Stimulated activated CD8-positive, alpha-beta memory T cell treated with anti-CD3 and anti-CD28 coated beads, Interleukin-7, amount 100 ng/mL, for 4 hours (primary cell): ENCODE results near the gene DNM3.
"Not testable (repeated sequence)": the region's sequence is repeated elsewhere in the genome, so short reads cannot be mapped to it uniquely, and the experiment has no call there.

Experiments
- DNase-seq, 2 donors: peaks; one replicate each; pipeline ENCODE4 v3.0.0-alpha.2; 2020; ENCODE audit warnings: low read depth in 2 of 2

Gene DNM3

GRCh38 chr1:172359491-172359999, 518.2 kb downstream of the DNM3 start:
- no peak for DNase-seq

- DNase-seq: no peak
Measured at GRCh38 chr1:172360511-172360910, 519.2 kb downstream of the DNM3 start.

DNA sequence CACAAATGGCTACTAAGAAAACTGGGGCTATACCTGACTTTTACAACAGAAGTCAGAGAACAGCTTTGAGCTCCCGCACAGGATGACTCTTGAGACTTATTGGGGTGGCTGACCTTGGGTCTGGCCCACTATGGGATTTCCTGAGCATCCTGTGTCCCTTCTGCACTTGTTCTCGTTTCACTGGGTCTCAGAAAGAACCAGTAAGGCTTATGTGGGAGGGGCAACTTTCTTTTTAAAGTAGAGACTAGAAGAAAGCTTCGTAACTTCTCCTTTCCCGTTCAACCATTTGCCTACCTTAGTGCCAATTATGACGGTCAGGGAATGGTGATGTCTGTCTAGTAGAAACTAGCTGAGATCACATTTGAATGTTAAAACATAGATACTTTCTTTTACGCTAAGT, 519.7 kb downstream of the DNM3 start:
- no peak for DNase-seq

GRCh38 chr1:172363852-172364251, 522.6 kb downstream of the DNM3 start:
- no peak for DNase-seq

DNA sequence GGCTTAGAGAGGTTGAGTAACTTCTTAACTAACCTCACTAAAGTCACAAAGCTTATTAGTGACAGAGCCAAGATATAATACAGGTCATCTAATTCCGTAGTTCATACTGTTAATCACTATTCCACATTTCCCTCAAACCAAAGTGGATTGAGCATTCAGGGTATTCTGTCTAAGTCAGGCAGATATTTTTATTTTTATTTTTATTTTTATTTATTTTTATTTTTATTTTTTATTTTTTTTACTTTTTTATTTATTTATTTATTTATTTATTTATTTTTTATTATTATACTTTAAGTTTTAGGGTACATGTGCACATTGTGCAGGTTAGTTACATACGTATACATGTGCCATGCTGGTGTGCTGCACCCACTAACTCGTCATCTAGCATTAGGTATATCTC, 530.3 kb downstream of the DNM3 start:
- not testable (repeated sequence) for DNase-seq

DNA sequence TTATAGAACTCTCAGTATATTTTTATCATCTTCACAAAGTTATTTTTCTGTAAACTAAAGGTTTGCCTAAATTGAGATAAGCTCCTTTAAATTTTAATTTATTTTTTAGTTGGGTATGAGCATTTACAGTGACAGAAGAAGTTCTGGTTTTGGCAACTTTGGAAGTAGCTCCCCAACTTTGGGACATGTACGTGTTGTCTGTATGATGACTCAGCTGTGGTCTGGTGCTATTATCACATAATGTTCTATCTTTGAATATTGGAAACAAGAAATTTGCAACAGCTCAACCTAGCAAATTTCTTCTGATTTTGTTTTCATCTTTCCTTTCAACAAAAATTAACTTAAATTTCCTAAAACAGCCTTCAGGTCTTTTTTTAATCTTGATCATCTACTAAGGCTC, 532.6 kb downstream of the DNM3 start:
- no peak for DNase-seq

DNA sequence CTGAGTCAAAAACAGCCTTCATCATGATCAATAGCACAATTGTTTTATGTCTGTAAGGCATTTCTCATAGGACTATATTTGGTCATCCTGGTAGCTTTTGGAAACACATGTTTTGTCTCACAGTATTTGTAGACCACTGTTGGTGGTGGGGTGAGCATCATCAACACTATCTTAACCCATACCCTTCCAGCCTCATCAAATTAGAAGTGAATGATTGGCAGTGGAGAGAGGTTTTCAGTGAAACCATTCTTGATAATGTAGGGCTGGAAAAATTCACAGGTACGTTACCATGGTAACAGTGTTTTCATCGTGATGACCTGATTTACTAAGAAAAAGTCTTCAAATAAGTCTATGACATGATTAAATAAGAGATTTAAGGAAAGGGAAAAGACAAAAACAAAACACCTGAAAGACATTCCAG, 533.9 kb downstream of the DNM3 start:
- DNase-seq: no peak

DNA sequence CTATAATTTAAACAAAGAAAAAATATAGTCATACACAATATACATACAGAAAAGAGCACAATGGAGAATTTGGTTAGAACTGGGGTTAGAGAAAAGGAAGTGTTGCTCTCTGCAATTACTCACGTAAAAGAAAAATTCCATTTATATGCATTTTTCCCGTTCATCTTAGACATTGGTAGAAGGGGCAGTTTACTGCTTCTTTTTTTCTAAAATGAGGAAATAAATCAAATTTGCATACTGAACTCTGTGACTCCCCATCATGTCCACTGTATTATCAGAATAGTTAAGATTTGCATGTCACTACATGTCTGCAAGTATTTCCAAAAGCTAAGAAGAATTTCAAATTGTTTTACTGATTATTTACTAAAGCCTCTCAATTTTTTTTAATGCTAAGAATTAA, 535.1 kb downstream of the DNM3 start:
- DNase-seq: no peak

GRCh38 chr1:172377565-172377964, 536.3 kb downstream of the DNM3 start:
- no peak for DNase-seq

GRCh38 chr1:172378109-172378760, 536.9 kb downstream of the DNM3 start:
- DNase-seq: no peak

- no peak for DNase-seq
Measured at GRCh38 chr1:172380441-172381244, 539.3 kb downstream of the DNM3 start.

DNA sequence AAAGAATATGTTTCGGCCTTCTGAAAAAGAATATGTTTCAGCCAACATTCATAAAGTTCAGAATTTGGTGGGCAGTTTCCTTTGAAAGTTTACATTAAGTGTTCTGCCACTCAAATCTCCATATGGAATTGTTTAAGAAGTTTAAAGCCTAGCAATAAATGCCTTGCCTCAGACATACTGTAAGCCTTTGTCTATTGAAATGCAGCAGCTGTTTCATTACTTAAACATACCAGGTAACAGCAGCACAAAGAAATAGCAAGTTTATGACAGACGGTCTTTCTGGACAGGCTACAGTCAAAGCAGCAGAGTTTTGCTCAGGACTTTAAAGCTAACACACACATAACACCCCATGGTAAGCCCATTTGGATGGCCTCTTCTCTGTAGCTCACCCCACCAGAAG, 540.6 kb downstream of the DNM3 start:
- no peak for DNase-seq

DNA sequence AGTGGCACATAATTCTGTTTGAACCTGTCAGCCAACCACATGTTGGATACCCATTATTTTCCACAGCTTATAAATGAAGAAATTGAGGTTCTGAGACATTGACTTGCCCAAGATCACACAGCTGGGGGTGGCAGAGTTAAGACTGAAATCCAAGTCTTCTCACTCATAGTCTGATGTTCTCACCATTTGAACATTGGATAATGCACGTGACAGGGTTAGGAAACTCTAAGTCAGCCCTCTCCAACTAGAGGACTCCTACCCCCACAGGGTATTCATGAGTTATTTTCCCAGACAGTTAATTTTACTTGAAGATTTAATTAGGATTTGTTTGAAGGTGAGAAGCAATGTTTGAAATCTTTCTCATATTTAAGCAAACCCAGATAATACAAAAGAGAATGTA, 541.1 kb downstream of the DNM3 start:
- no peak for DNase-seq

GRCh38 chr1:172382990-172383389, 541.7 kb downstream of the DNM3 start:
- DNase-seq: no peak

DNA sequence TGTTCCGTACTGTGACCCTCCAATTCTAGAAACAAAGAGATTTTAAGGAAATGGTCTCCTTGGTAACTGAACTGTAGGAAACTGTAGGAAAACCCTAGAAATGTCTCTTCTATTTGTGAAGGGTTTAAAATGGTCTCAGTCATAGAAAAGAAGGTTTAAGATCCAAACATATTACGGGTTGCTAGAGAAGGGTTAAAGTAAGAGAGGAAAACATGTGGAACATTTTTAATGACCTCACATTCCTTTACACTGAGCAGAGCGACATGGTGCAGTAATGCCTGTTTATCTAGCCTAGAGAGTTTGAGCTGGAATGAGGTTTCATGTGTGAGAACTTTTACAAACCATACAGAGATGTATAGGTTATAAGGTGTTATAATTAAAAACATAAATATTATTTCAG, 542.2 kb downstream of the DNM3 start:
- DNase-seq: no peak

GRCh38 chr1:172384656-172385055, 543.4 kb downstream of the DNM3 start:
- DNase-seq: no peak

GRCh38 chr1:172386046-172386445, 544.7 kb downstream of the DNM3 start:
- DNase-seq: no peak

DNA sequence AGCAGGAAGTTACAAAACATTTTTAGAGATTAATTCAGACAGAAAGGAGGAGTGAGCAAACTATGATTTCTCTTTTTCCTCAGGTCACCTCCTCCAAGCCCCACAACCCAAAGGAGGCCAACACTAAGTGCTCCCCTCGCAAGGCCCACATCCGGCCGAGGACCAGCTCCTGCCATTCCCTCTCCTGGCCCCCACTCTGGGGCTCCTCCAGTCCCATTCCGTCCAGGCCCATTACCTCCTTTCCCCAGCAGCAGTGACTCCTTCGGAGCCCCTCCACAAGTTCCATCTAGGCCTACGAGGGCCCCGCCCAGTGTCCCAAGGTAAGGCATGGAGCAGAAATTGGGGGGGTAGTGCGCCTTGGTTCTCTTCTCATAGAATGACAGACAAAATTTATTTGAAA, 547.2 kb downstream of the DNM3 start:
- no peak for DNase-seq

GRCh38 chr1:172390301-172390682, 549.0 kb downstream of the DNM3 start:
- no peak for DNase-seq

DNA sequence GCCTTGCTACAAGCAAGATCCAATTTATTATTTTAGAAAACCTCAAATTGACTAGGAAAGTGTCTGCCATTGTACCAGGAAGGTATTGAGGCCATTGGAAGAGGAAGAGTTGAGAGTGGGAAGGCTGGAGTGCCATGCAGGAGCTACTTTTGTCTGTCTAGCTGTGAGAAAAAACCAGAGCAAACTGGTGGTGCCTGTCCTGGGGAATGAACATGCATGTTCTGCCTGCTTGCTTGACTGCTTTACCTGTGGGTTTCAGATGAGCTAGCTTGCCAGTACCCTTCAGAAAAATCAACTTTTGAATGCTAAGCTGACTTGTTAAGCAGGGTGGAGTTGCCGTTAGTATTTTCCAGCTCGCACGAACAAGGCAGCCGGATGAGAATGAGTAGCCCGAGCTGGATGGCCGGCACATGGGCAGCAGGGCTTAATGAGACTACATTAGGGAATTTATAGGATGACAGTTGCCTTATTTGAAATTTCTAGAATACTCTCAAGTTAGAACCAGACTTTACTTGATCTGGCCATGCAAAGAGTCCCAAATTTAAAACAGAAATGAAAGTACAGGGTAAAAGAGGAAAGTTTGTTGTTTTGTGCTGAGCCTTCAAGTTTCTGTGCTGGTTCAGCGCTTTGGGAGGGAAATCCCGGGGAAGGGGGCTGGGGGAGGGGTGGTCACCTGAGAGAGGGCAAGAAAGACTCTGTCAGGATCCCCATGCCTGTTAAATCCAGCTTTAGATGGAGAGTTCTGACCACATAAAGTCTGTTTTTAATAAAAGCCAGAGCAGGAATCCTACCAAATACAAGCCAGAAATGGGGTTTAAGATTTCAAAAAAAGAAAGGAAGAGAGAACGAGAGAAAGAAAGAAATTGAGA, 549.6 kb downstream of the DNM3 start:
- no peak for DNase-seq

DNA sequence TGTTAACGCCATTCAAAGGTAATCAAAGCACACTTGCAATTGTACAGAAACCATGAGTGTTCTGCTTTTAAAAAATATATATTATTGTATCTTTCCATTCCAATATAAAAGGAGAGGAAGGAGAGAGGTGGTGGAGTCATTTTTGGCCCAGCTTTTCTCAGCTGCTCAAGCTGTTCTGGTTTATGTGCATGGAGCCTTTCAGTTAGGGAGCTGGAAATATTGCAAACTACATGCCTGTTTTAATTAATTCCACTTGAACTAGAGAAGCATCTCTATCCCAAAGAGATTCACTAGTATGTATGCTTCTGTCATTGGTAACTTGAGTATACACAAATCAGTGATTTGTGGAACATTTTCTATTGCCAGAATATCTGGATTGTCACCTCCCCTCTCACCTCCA, 550.7 kb downstream of the DNM3 start:
- DNase-seq: no peak

DNA sequence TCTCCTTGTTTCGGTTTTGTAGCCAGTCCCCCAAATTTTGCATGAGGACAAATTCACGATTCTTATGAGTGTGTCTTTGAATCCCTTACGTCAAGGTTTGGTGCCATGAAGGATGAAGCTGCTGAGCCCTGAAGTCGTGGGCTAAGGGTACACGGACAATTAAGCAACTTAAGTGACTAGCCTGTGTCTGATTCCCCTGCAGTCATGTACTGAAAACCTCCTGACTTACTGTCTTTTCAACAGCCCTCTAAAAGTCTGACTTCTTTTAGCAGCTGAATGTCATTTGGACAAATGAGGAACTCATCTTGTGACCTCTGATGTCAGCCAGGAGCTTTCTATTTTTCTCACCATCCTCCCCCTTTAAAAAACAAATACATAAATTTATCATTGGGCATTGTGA, 552.1 kb downstream of the DNM3 start:
- no peak for DNase-seq
